Stimulated activated CD4-positive, alpha-beta T cell treated with anti-CD3 and anti-CD28 coated beads, Interleukin-1b, Interleukin-23, amount 100 ng/mL, for 4 hours (primary cell): ENCODE measurements around the gene NFIB.

Experiments used
- DNase-seq, 2 donors: peaks; one replicate each; pipeline ENCODE4 v3.0.0-alpha.2; 2020; ENCODE audit warnings: low read depth in 2 of 2

The NFIB gene

GRCh38 chr9:14075218-14075617 is 238.7 kb downstream of the NFIB start:
- no peak for DNase-seq

- DNase-seq = no peak
Measured at GRCh38 chr9:14072850-14073249, 241.1 kb downstream of the NFIB start.

- no peak for DNase-seq
Measured at GRCh38 chr9:14071484-14071883, 242.5 kb downstream of the NFIB start.

GRCh38 chr9:14068690-14069089 is 245.3 kb downstream of the NFIB start:
- no peak for DNase-seq

- no peak for DNase-seq
Measured at GRCh38 chr9:14066831-14067230, 247.1 kb downstream of the NFIB start.

GRCh38 chr9:14066032-14066431 is 247.9 kb downstream of the NFIB start:
- DNase-seq = no peak

GRCh38 chr9:14064940-14065339 is 249.0 kb downstream of the NFIB start:
- DNase-seq = no peak

GRCh38 chr9:14063756-14064155 is 250.2 kb downstream of the NFIB start:
- DNase-seq = no peak

- no peak for DNase-seq
Measured at GRCh38 chr9:14062586-14063221, 251.2 kb downstream of the NFIB start.

GRCh38 chr9:14061936-14062585 is 251.9 kb downstream of the NFIB start:
- DNase-seq = no peak

- no peak for DNase-seq
Measured at GRCh38 chr9:14058325-14058688, 255.6 kb downstream of the NFIB start.

- no peak for DNase-seq
Measured at GRCh38 chr9:14057368-14058324, 256.3 kb downstream of the NFIB start.

GRCh38 chr9:14056316-14056861 is 257.6 kb downstream of the NFIB start:
- DNase-seq = no peak

- no peak for DNase-seq
Measured at GRCh38 chr9:14054096-14054495, 259.8 kb downstream of the NFIB start.

- DNase-seq = no peak
Measured at GRCh38 chr9:14052359-14052758, 261.6 kb downstream of the NFIB start.

GRCh38 chr9:14051419-14051818 is 262.5 kb downstream of the NFIB start:
- DNase-seq = no peak

GRCh38 chr9:14043483-14043882 is 270.5 kb downstream of the NFIB start:
- DNase-seq = no peak

GRCh38 chr9:14037331-14037730 is 276.6 kb downstream of the NFIB start:
- no peak for DNase-seq

- no peak for DNase-seq
Measured at GRCh38 chr9:14033067-14033466, 280.9 kb downstream of the NFIB start.
